ENCODE measurements around the gene TSC22D1.

DNA sequence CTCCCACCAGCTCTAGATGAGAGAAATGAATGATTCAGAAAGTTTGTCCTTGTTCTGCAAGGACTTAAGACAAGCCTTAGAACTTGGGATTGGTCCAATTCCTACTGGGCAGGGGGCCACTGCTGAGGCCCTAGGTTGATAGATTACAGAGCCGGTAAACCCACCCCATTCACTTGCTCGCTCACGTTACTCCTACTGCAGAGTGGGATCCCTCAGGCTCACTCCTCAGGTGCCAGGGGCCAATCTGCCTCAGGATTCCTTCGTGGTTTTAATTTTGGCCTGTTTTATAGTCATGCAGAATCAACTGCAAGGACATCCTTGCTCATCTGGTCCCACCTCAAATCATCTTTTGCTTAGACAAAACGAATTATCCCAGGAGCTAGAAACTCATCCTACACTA lies 143.5 kb downstream of the TSC22D1 start:
- TF ChIP-seq POLR2A (IDR thresholded peaks at IDR 0.05) (no peak), CTCF (IDR thresholded peaks at IDR 0.05) (no peak), EP300 (IDR thresholded peaks at IDR 0.05) (no peak)
